Ishikawa (cell line): ENCODE measurements around the gene SMAD7.

Source experiments
- CEBPB ChIP-seq: IDR thresholded peaks from 2 replicates; pipeline ENCODE4 v1.6.1; 2012
- CREB1 ChIP-seq: IDR thresholded peaks from 2 replicates; pipeline ENCODE4 v1.6.1; 2012; ENCODE audit warnings: low read depth
- EGR1 ChIP-seq: IDR thresholded peaks from 2 replicates; pipeline ENCODE4 v1.6.1; 2012
- NFIC ChIP-seq: IDR thresholded peaks from 2 replicates; pipeline ENCODE4 v1.6.1; 2012
- RAD21 ChIP-seq: IDR thresholded peaks from 2 replicates; pipeline ENCODE4 v1.6.1; 2012; ENCODE audit warnings: low read depth
- REST ChIP-seq: IDR thresholded peaks from 2 replicates; pipeline ENCODE4 v1.6.1; 2012; ENCODE audit warnings: low read depth, mild to moderate bottlenecking
- TAF1 ChIP-seq: IDR thresholded peaks from 2 replicates; pipeline ENCODE4 v1.6.1; 2012; ENCODE audit warnings: low read depth, mild to moderate bottlenecking
- TCF12 ChIP-seq: IDR thresholded peaks from 2 replicates; pipeline ENCODE4 v1.6.1; 2012; ENCODE audit warnings: low read depth
- TEAD4 ChIP-seq: IDR thresholded peaks from 2 replicates; pipeline ENCODE4 v1.6.1; 2012
- TF ChIP-seq, protein P1 (sequence below): IDR thresholded peaks from 2 replicates; pipeline ENCODE4 v1.6.1; 2012

DNA sequence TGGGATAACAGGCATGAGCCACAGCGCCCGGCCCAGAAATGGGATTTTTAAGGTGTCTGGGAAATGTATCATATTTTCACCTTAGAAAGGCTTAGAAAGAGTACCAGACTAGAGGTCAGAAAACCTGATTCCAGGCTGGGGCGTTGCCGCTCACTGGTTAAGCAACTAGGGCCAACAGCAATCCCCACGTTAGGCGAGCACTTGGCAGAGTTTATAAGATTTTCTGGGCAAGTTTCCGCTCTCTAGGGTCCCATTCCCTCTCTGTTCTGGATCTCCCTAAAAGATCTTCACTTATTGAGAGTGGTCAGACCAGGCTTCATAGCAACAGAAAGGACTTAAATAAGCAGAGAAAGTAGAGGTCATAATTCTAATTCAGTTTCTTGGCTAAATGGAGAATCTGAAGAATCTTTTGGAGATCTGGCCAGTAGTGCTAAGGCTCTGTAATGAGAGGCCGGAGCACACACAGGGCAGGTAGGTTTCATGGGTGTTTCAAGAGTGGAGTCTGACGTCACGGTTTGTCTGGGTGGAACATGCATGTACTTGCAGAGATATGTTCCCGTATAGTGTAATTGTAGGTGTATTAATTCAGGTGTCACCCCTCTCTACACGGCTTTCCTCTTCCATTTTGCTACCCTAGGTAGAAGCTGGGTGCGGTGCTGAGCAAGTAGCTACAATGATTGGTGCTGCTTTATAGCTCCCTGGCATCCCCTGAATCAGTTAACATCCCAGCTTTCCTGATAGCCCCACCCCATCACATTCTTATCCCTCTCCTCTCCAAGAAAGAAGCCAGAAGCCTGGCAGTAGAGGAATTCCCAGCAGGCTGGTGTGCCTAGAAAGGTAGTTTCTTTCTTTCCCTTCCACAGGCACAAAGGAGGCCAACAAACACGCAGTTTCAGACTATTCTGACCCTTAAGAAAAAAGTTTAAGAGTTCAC is 4.4 kb upstream of the SMAD7 start:
- no peak for TF ChIP-seq REST
- no peak for TF ChIP-seq CEBPB
- TF ChIP-seq EGR1: no peak
- TF ChIP-seq, protein P1, sequence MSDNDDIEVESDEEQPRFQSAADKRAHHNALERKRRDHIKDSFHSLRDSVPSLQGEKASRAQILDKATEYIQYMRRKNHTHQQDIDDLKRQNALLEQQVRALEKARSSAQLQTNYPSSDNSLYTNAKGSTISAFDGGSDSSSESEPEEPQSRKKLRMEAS: no peak
- TF ChIP-seq TEAD4: no peak
- TF ChIP-seq RAD21: no peak
- no peak for TF ChIP-seq TAF1
- no peak for TF ChIP-seq TCF12
- TF ChIP-seq NFIC: no peak
- no peak for TF ChIP-seq CREB1
